HCT116 (cell line): ENCODE results near the gene STK39. TPM values are rescaled to one million over a fixed set of nuclear protein-coding genes. Genes with fewer than 3 reads are reported as not detected.

Experiments used
- ATAC-seq: fragments of 200-7000 bp; cut with Tn5 transposase; 2 replicates; pipeline ENCODE4 v1.9.1; 2020; ENCODE audit warnings: mild to moderate bottlenecking, moderate library complexity
- BruUV-seq: library from RNA; stranded (reverse); fragments of 400-500 nt; replicated peaks from 2 replicates; lab custom pipeline; 2021; lab: Mats Ljungman, UMichigan
- CTCF ChIA-PET: fragments of 300-600 bp; sonication (Branson Sonifier 250); formaldehyde crosslinking; loops from one replicate; lab custom pipeline; 2021; ENCODE audit warnings: antibody characterized with exemption; lab: Charles Lee
- POLR2A ChIA-PET: fragments of 300-600, 350-600 bp; sonication (Branson Sonifier 250); formaldehyde crosslinking; loops from one replicate; lab custom pipeline; 2021; ENCODE audit warnings: antibody characterized with exemption; lab: Charles Lee
- RAD21 ChIA-PET, 2 experiments: fragments of 300-600 bp; sonication (Branson Sonifier 250); formaldehyde crosslinking; loops; one replicate each; lab custom pipeline; 2023; ENCODE audit warnings: low total read pairs in 2 of 2; ENCODE audit not compliant: uncharacterized antibody in 2 of 2, unreplicated experiment in 2 of 2, low non-redundant PET in 1 of 2; lab: Charles Lee
- DNase-seq: peaks from one replicate; pipeline ENCODE4 v3.0.0-alpha.2; 2010; ENCODE audit warnings: low read depth, low spot score
- H2AFZ ChIP-seq: fragments of 200-600 bp; shearing (Covaris generic), sonication (generic); 2 replicates; pipeline ENCODE4 v1.6.1; 2017; ENCODE audit warnings: low read depth, mixed run types, mixed read lengths, antibody characterized with exemption, low read length; ENCODE audit not compliant: poor library complexity, severe bottlenecking
- H3K27ac ChIP-seq: 2 replicates; pipeline ENCODE4 v1.5.1; 2012; ENCODE audit warnings: low read depth, low read length
- H3K27me3 ChIP-seq: fragments of 200-600 bp; sonication (generic); 2 replicates; pipeline ENCODE4 v1.6.1; 2016; ENCODE audit warnings: mixed run types, low read length, mixed read lengths; ENCODE audit not compliant: insufficient read depth
- H3K36me3 ChIP-seq, 2 experiments: fragments of 200-500 bp in 1 of 2; fragments of 200-600 bp in 1 of 2; sonication (Bioruptor generic) in 1 of 2; sonication (generic) in 1 of 2; 2 replicates each; pipeline versions ENCODE4 v1.5.1 to v1.6.1; 2014 to 2016; ENCODE audit warnings: low read length in 2 of 2, inconsistent platforms in 1 of 2, mixed read lengths in 1 of 2, mixed run types in 1 of 2; ENCODE audit not compliant: insufficient read depth in 2 of 2, control insufficient read depth in 1 of 2
- H3K4me1 ChIP-seq, 2 experiments: fragments of 200-600 bp in 1 of 2; sonication (generic) in 1 of 2; 2 replicates each; pipeline versions ENCODE4 v1.5.1 to v1.6.1; 2012 to 2017; ENCODE audit warnings: low read length in 2 of 2, inconsistent platforms in 1 of 2, mild to moderate bottlenecking in 1 of 2, mixed read lengths in 1 of 2, mixed run types in 1 of 2, moderate library complexity in 1 of 2; ENCODE audit not compliant: insufficient read depth in 2 of 2, control insufficient read depth in 1 of 2
- H3K4me2 ChIP-seq: fragments of 200-600 bp; sonication (generic); 2 replicates; pipeline ENCODE4 v1.6.1; 2017; ENCODE audit warnings: mixed run types, low read length, mixed read lengths
- H3K4me3 ChIP-seq, 2 experiments: fragments of 200-600 bp in 1 of 2; sonication (generic) in 1 of 2; replicated peaks in 1 of 2; 2 replicates each; pipeline ENCODE4 v1.5.1; 2011 to 2016; ENCODE audit warnings: low read length in 2 of 2, control low read depth in 1 of 2, low read depth in 1 of 2, mild to moderate bottlenecking in 1 of 2, mixed read lengths in 1 of 2, mixed run types in 1 of 2
- H3K79me2 ChIP-seq: fragments of 200-600 bp; sonication (generic); 2 replicates; pipeline ENCODE4 v1.6.1; 2017; ENCODE audit warnings: mild to moderate bottlenecking, mixed run types, low read length, moderate library complexity, mixed read lengths; ENCODE audit not compliant: insufficient read depth
- H3K9ac ChIP-seq: fragments of 200-600 bp; sonication (generic); 2 replicates; pipeline ENCODE4 v1.6.1; 2016; ENCODE audit warnings: low read length, mixed read lengths
- H3K9me2 ChIP-seq: fragments of 200-600 bp; sonication (generic), shearing (Covaris generic); 2 replicates; pipeline ENCODE4 v1.6.1; 2017; ENCODE audit warnings: mixed run types, mild to moderate bottlenecking, moderate library complexity; ENCODE audit not compliant: insufficient read depth
- H3K9me3 ChIP-seq, 2 experiments: fragments of 200-500 bp in 1 of 2; fragments of 200-600 bp in 1 of 2; sonication (Bioruptor generic) in 1 of 2; sonication (generic) in 1 of 2; 2 replicates each; pipeline ENCODE4 v1.6.1; 2014 to 2017; ENCODE audit warnings: low read length in 2 of 2, mixed read lengths in 2 of 2, inconsistent platforms in 1 of 2, low read depth in 1 of 2, mild to moderate bottlenecking in 1 of 2, mixed run types in 1 of 2, moderate library complexity in 1 of 2; ENCODE audit not compliant: control insufficient read depth in 1 of 2, insufficient read depth in 1 of 2
- H4K20me1 ChIP-seq: fragments of 200-600 bp; sonication (generic), shearing (Covaris generic); 2 replicates; pipeline ENCODE4 v1.6.1; 2017; ENCODE audit warnings: mixed run types, mild to moderate bottlenecking, moderate library complexity; ENCODE audit not compliant: insufficient read depth
- CBX3 ChIP-seq: IDR thresholded peaks from 2 replicates; pipeline ENCODE4 v1.6.1; 2012; ENCODE audit warnings: low read depth
- CEBPB ChIP-seq: IDR thresholded peaks from 2 replicates; pipeline ENCODE4 v1.6.1; 2012; ENCODE audit warnings: low read depth
- CTCF ChIP-seq, 3 experiments: fragments of 200-600 bp in 1 of 3; sonication (generic) in 1 of 3; IDR thresholded peaks in 2 of 3; conservative IDR thresholded peaks in 1 of 3; 2 replicates each; pipeline ENCODE4 v1.5.1; 2012 to 2017; ENCODE audit warnings: low read depth in 2 of 3, low read length in 2 of 3, antibody characterized with exemption in 1 of 3, borderline replicate concordance in 1 of 3, control low read depth in 1 of 3, mild to moderate bottlenecking in 1 of 3, mixed read lengths in 1 of 3, mixed run types in 1 of 3, moderate library complexity in 1 of 3; ENCODE audit not compliant: insufficient read depth in 1 of 3
- EGR1 ChIP-seq: IDR thresholded peaks from 2 replicates; pipeline ENCODE4 v1.6.1; 2012; ENCODE audit warnings: low read depth
- ELF1 ChIP-seq: IDR thresholded peaks from 2 replicates; pipeline ENCODE4 v1.6.1; 2012; ENCODE audit warnings: low read depth, borderline replicate concordance
- EZH2 ChIP-seq: fragments of 200-600 bp; sonication (generic); IDR thresholded peaks from 2 replicates; pipeline ENCODE4 v1.6.1; 2017; ENCODE audit warnings: antibody characterized with exemption, mixed run types
- FOSL1 ChIP-seq: IDR thresholded peaks from 2 replicates; pipeline ENCODE4 v1.6.1; 2012; ENCODE audit warnings: low read depth
- POLR2A ChIP-seq: IDR thresholded peaks from 2 replicates; pipeline ENCODE4 v1.7.0; 2011; ENCODE audit warnings: borderline replicate concordance; ENCODE audit not compliant: insufficient read depth, insufficient read length; ENCODE audit errors: extremely low read depth
- REST ChIP-seq: IDR thresholded peaks from 2 replicates; pipeline ENCODE4 v1.6.1; 2012; ENCODE audit warnings: low read depth
- SP1 ChIP-seq: IDR thresholded peaks from 2 replicates; pipeline ENCODE4 v1.6.1; 2012; ENCODE audit warnings: low read depth
- YY1 ChIP-seq: IDR thresholded peaks from 2 replicates; pipeline ENCODE4 v1.6.1; 2011; ENCODE audit warnings: low read length, low read depth, moderate library complexity, mild to moderate bottlenecking; ENCODE audit not compliant: insufficient replicate concordance; ENCODE audit errors: extremely low read depth
- ZFX ChIP-seq: fragments of 450-650 bp; IDR thresholded peaks from 2 replicates; pipeline ENCODE4 v1.6.1; 2017
- ZNF274 ChIP-seq: fragments of 200-500 bp; sonication (Bioruptor generic); IDR thresholded peaks from 2 replicates; pipeline ENCODE4 v1.6.1; 2014; ENCODE audit warnings: mild to moderate bottlenecking, low read depth, low read length, inconsistent platforms
- intact Hi-C: fragments of 100-400 bp; cut with micrococcal nuclease; formaldehyde crosslinking; loops from 2 replicates; pipeline ENCODE4 v1.10.0; 2022
- total RNA-seq: library from RNA; stranded (reverse); gene quantifications from one replicate; pipeline ENCODE4 v1.2.1, GENCODE V29; 2021; ENCODE audit not compliant: unreplicated experiment

Gene STK39
- total RNA-seq, 1 experiment from 2014 or later: 118 TPM

- intact Hi-C loops: no loop called here
- no peak overlapping the region for H3K27ac ChIP-seq
- DNase-seq (no peak), ATAC-seq (no peak)
- H3K27me3 ChIP-seq: no peaks in the 10 kb centered on the region
- no peak for TF ChIP-seq CTCF (IDR thresholded peaks at IDR 0.05 in 2 of 3, conservative IDR thresholded peaks at IDR 0.05 in 1 of 3; ENCODE audit: borderline replicate concordance in 1 of 3, insufficient read depth in 1 of 3, low read depth in 2 of 3, low read length in 2 of 3)
- no peak for TF ChIP-seq ZFX
- no peak for TF ChIP-seq SP1
- TF ChIP-seq YY1: no peak
- no peak for TF ChIP-seq POLR2A
- no peaks in the 10 kb centered on the region for H3K4me1 ChIP-seq
- no peaks in the 10 kb centered on the region for H3K79me2 ChIP-seq
- H3K4me2 ChIP-seq: no peak overlapping the region
- H3K9ac ChIP-seq: no peak overlapping the region
- BruUV-seq: no TSS peak
- no peak overlapping the region for H2AFZ ChIP-seq
- H4K20me1 ChIP-seq: no peaks in the 10 kb centered on the region
- 0 out of 4 replicates have a peak, but pooled peaks cover 0 to 6% of the 10 kb centered on the region in 2 experiments for H3K36me3 ChIP-seq
- H3K4me3 ChIP-seq: no peak overlapping the region
- ChIA-PET POLR2A (no interaction called here), CTCF (no interaction called here), RAD21 (no interaction called here)
- H3K9me2 ChIP-seq: no peaks in the 10 kb centered on the region
- H3K9me3 ChIP-seq: no peaks in the 10 kb centered on the region
Observed at GRCh38 chr2:167954495-167954894, 292.9 kb downstream of the STK39 start.

GRCh38 chr2:167953776-167954175 lies 293.6 kb downstream of the STK39 start:
- no peaks in the 10 kb centered on the region for H3K79me2 ChIP-seq
- POLR2A ChIA-PET: no interaction called here
- H3K4me2 ChIP-seq: no peak overlapping the region
- ATAC-seq: no peak
- H4K20me1 ChIP-seq: no peaks in the 10 kb centered on the region
- DNase-seq: no peak
- intact Hi-C loops: no loop called here
- H2AFZ ChIP-seq: no peak overlapping the region
- H3K27me3 ChIP-seq: no peaks in the 10 kb centered on the region
- CTCF ChIA-PET: no interaction called here
- RAD21 ChIA-PET: no interaction called here
- H3K9ac ChIP-seq: no peak overlapping the region
- no peak for TF ChIP-seq FOSL1
- no peak for TF ChIP-seq ZFX
- no peak for TF ChIP-seq CEBPB
- TF ChIP-seq EGR1: no peak
- TF ChIP-seq ZNF274: no peak
- TF ChIP-seq EZH2: no peak
- no peak for TF ChIP-seq CBX3
- TF ChIP-seq POLR2A: no peak
- no peak for TF ChIP-seq REST
- no peak for TF ChIP-seq ELF1
- H3K4me1 ChIP-seq: no peaks in the 10 kb centered on the region
- no peaks in the 10 kb centered on the region for H3K9me3 ChIP-seq
- no peak overlapping the region for H3K27ac ChIP-seq
- no TSS peak for BruUV-seq
- no peaks in the 10 kb centered on the region for H3K9me2 ChIP-seq
- no peak overlapping the region for H3K4me3 ChIP-seq
- 0 out of 4 replicates have a peak, but pooled peaks cover 0 to 6% of the 10 kb centered on the region in 2 experiments for H3K36me3 ChIP-seq
